ENCODE data around the gene PCDH7.

PCDH7 gene

GRCh38 chr4:30717208-30718020 lies 2.8 kb upstream of the PCDH7 start:
- H3K4me3 ChIP-seq (ENCODE audit: low read length), result peak overlapping the region; percentile 92
- no peak for DNase-seq (ENCODE audit: low read depth)
- no peak for TF ChIP-seq CTCF (conservative IDR thresholded peaks at IDR 0.05; ENCODE audit: low read depth, low read length)

GRCh38 chr4:30718021-30718542 lies 2.1 kb upstream of the PCDH7 start:
- no peak for DNase-seq (ENCODE audit: low read depth)
- peak overlapping the region; percentile 92 for H3K4me3 ChIP-seq (ENCODE audit: low read length)
- TF ChIP-seq CTCF (conservative IDR thresholded peaks at IDR 0.05; ENCODE audit: low read depth, low read length), result no peak

GRCh38 chr4:30718641-30719453 lies 1.3 kb upstream of the PCDH7 start:
- peak overlapping the region; percentile 92 for H3K4me3 ChIP-seq (ENCODE audit: low read length)
- peak; percentile 38 for TF ChIP-seq CTCF (conservative IDR thresholded peaks at IDR 0.05; ENCODE audit: low read depth, low read length)
- DNase-seq (ENCODE audit: low read depth), result no peak

GRCh38 chr4:30719454-30720020 lies 632 bp upstream of the PCDH7 start:
- TF ChIP-seq CTCF (conservative IDR thresholded peaks at IDR 0.05; ENCODE audit: low read depth, low read length), result no peak
- no peak for DNase-seq (ENCODE audit: low read depth)
- peak overlapping the region; percentile 92 for H3K4me3 ChIP-seq (ENCODE audit: low read length)

GRCh38 chr4:30720661-30721184 lies 554 bp downstream of the PCDH7 start:
- peak overlapping the region; percentile 92 for H3K4me3 ChIP-seq (ENCODE audit: low read length)
- DNase-seq (ENCODE audit: low read depth), result no peak

More at GRCh38 chr4:30720661-30721184, 554 bp downstream of the PCDH7 start:
- no peak for TF ChIP-seq CTCF (conservative IDR thresholded peaks at IDR 0.05; ENCODE audit: low read depth, low read length)

All from retinal pigment epithelial cell (primary cell).